NCI-H1048 (cell line): ENCODE data around the gene ZNF425.
A peak's percentile ranks its signal among the peaks of the same experiment; 100 is the strongest.
"Not testable (repeated sequence)": the region's sequence is repeated elsewhere in the genome, so short reads cannot be mapped to it uniquely, and the experiment has no call there.

Experiments
- DNase-seq: peaks from one replicate; lab custom pipeline; 2025; lab: John Stamatoyannopoulos, UW

The ZNF425 gene

DNA sequence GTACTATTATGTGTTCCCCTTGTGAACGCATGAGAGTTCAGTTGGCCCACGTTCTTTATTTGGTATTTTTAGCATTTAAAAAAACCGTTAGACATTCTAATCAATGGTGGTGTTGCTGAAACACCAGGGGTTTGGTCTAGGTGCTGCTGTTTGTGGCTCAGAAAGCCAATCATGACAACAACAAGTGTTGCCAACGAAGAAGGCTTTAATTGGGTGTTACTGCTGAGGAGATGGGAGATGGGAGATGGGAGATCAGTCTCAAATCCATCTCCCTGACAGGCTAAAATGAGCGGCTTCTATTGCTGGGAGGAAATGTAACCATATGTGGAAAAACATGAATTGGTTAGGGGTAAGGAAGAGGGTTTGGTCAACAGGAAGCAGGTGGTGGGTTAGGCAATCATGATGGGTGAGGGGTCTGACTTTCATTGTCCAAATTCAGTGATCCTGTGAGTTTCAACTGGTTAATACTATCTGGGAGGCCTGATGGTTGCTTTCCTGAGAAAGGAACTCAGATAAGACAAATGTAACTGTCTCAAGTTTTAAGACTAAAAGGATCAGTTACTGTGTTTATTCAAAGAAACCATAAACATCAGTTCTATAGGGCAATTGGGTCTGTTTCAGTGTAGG is 4.6 kb upstream of the ZNF425 start:
- DNase-seq: no peak

GRCh38 chr7:149126662-149127266 is 640 bp upstream of the ZNF425 start:
- DNase-seq: no peak

DNA sequence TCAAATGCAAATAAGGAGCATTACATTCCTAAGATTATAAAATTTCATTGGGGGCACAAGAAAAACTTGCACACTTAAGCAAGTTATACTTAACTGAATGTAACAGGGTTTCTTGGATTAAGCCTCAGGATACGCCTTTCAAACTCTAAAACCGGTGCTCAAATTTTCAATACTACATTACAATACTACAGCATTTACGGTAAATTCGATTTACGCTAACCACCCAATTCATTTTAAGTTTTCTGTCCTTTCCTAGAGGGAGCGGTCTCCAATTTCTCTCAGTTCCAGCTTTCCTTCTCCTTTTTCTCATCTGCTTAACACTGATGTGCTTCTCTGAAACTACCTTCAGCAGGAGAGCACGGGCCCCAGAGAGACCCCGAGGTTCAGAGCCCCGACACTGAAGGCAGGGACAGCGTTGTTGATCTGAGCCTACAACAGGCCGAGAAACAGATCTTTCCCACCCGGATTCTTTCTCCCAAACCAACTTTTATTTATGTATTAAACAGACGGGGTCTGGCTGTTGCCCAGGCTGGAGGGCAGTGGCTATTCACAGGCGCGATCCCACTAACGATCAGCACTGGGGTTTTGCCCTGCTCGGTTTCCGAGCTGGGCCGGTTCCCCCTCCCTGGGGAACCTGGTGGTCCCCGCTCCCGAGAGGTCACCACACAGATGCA is 798 bp downstream of the ZNF425 start:
- no peak for DNase-seq

- no peak for DNase-seq
Observed at GRCh38 chr7:149109969-149110368, 16.2 kb downstream of the ZNF425 start.

DNA sequence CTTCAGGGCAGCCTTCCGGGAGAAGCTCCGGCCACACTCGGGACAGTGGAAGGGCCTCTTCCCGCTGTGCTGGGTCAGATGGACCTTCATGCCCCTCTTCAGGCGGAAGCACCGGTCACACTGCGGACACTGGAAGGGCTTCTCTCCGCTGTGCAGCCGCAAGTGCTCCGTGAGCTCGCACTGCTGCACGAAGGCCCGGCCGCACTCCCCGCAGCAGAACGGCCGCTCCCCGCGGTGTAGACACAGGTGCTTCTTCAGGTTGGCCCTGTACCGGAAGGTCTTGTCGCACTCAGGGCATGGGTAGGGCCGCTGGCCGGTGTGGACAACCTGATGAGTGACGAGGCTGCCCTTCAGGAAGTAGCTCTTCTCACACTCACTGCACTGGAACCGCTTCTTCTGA is 21.4 kb downstream of the ZNF425 start:
- no peak for DNase-seq

GRCh38 chr7:149104214-149104613 is 21.9 kb downstream of the ZNF425 start:
- DNase-seq: no peak

- no peak for DNase-seq
Observed at GRCh38 chr7:149103424-149103823, 22.7 kb downstream of the ZNF425 start.

DNA sequence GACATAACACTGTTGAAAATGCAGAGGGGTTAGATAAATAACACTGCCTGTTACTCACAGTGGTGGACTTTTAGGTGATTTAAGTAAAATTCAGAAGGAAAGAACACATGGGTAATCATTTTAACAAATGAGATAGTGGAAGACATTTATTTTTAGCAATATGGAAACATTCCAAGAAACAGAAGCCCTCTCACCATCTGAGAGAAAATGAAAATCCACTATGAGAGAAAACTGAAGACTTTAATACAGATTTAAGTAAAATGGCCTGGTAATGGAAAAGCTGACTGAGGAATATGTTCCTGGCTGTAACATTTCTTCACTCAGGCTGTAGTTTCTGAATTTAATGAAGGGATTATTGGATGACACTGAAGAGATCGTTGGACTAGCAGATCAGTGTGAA is 23.5 kb downstream of the ZNF425 start:
- DNase-seq: no peak

GRCh38 chr7:149100821-149101220 is 25.3 kb downstream of the ZNF425 start:
- no peak for DNase-seq

DNA sequence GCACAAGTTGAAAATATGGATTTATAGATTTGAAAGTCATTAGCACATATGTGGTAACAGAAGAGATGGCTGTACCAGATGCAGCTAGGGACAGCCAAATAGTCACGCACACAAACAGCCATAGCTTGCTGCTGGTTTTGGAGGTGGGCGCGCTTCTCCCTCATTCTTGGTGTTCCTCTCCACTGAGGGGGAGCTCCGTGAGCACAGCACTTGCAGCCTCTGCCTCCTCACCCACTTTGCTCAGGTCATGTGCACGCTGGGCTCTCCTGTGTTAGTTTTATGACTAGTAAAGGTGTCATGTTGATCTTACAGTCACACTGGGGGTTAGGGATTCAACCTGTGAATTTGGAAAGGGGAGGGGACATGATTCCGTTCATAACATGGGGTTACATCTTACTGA is 27.1 kb downstream of the ZNF425 start:
- no peak for DNase-seq

GRCh38 chr7:149097088-149097487 is 29.0 kb downstream of the ZNF425 start:
- DNase-seq: no peak

- no peak for DNase-seq
Observed at GRCh38 chr7:149093228-149093627, 32.9 kb downstream of the ZNF425 start.

GRCh38 chr7:149092244-149092643 is 33.9 kb downstream of the ZNF425 start:
- DNase-seq: not testable (repeated sequence)

GRCh38 chr7:149090397-149091195 is 35.5 kb downstream of the ZNF425 start, which contains the start of gene ZNF786:
ZNF786 (minus strand) TSS chr7:149090718; CDS start chr7:149090640, 78 bp downstream.
- DNase-seq: peak; percentile 60

GRCh38 chr7:149087376-149087775 is 38.7 kb downstream of the ZNF425 start:
- no peak for DNase-seq

GRCh38 chr7:149085866-149086265 is 40.3 kb downstream of the ZNF425 start:
- no peak for DNase-seq

DNA sequence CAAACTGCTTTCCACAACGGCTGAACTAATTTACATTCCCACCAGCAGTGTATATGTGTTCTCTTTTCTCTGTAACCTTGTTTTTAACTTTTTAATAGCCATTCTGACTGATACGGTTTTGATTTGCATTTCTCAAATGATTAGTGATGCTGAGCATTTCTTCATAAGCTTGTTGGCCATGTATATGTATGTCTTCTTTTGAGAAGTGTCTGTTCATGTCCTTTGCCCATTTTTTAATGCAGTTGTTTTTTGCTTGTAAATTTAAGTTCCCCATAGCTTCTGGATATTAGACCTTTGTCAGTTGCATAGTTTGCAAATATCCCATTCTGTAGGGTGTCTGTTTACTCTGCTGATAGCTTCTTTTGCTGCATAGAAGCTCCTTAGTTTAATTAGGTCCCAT is 41.7 kb downstream of the ZNF425 start:
- DNase-seq: no peak

- no peak for DNase-seq
Observed at GRCh38 chr7:149081914-149082313, 44.2 kb downstream of the ZNF425 start.

GRCh38 chr7:149077594-149077993 is 48.5 kb downstream of the ZNF425 start:
- no peak for DNase-seq

DNA sequence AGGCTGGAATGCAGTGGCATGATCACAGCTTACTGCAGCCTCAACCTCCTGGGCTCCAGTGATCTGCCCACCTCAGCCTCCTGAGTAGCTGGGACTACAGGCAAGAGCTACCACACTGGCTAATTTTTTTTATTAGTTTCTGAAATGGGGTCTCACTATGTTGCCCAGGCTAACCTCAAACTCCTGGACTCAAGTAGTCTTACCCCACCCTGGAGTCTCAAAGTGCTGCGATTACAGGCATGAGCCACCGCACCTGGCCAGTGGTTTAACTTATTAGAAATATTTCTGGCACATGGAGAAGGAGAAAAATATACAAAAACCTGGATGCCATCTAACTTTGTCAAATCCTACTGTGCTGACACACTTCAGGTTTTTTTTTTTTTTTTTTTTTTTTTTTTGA is 50.8 kb downstream of the ZNF425 start:
- DNase-seq: no peak

DNA sequence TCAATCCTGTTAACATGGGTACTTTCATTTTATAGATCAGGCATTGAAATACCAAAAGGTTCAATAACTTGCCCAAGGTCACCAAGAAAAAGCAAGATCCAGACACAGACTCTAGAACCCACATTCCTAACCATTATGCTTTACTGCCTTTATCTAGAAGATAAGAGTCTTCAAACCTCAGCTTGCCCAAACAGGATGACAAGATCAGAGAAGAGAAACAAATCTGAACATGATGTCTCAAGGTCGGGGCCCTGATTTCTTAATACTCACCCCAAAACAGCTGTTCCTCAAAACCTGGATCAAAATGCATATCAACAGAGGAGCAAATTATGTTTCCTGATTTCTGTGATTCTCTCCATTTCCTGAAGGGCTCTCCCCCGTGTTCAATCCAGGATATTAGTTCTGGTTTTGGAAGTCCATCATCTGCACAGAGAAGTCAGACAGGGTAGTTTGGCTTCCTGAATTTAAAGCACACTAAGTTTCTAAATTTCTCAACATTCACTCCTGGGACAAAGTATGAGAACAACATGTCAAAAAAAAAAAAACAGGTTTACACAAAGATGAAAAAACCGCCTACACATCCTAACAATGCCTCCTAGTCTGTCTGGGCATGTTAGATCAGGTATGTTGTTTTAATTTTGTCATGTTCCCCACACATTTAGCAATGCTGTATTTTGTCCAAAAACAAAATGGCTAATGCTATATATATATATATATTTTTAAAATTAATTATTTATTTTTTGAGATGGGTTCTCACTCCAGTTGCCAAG is 51.8 kb downstream of the ZNF425 start:
- DNase-seq: no peak

- no peak for DNase-seq
Observed at GRCh38 chr7:149072438-149072775, 53.7 kb downstream of the ZNF425 start.
